HepG2 (cell line): ENCODE measurements around the gene MTUS2.

Experiments used
- KAT2B ChIP-seq: fragments of 150-350 bp; IDR thresholded peaks from 2 replicates; pipeline ENCODE4 v1.6.1; 2014; ENCODE audit warnings: low read depth, low read length, borderline replicate concordance
- MAFG ChIP-seq: sonication (generic); formaldehyde crosslinking; IDR thresholded peaks from 2 replicates; pipeline ENCODE4 v1.5.1; 2020; ENCODE audit warnings: mild to moderate bottlenecking, missing genetic modification reagents
- MAX ChIP-seq: IDR thresholded peaks from 2 replicates; pipeline ENCODE4 v1.6.1; 2012; ENCODE audit warnings: inconsistent platforms
- MEIS1 ChIP-seq: sonication (generic); formaldehyde crosslinking; IDR thresholded peaks from 2 replicates; pipeline ENCODE4 v1.9.0; 2021; ENCODE audit warnings: mild to moderate bottlenecking, missing genetic modification reagents, moderate library complexity, borderline replicate concordance
- NCOR1 ChIP-seq: fragments of 200-600 bp; sonication (generic); IDR thresholded peaks from 2 replicates; pipeline ENCODE4 v1.7.0; 2017; ENCODE audit warnings: antibody characterized with exemption, low read length, borderline replicate concordance
- POLR2A ChIP-seq, 2 experiments: IDR thresholded peaks; 2 replicates each; pipeline ENCODE4 v1.6.1; 2011; ENCODE audit warnings: low read depth in 2 of 2, low read length in 2 of 2, mild to moderate bottlenecking in 1 of 2, moderate library complexity in 1 of 2; ENCODE audit not compliant: insufficient read depth in 1 of 2
- RAD21 ChIP-seq: fragments of 450-650 bp; formaldehyde crosslinking; IDR thresholded peaks from 2 replicates; pipeline ENCODE4 v1.5.0; 2020; ENCODE audit warnings: mild to moderate bottlenecking
- TEAD2 ChIP-seq: sonication (generic); formaldehyde crosslinking; IDR thresholded peaks from 2 replicates; pipeline ENCODE4 v1.9.0; 2021; ENCODE audit warnings: missing genetic modification reagents
- ZNF33B ChIP-seq: sonication (generic); formaldehyde crosslinking; IDR thresholded peaks from 2 replicates; pipeline ENCODE4 v1.5.1; 2020; ENCODE audit warnings: mild to moderate bottlenecking, missing genetic modification reagents

- TF ChIP-seq NCOR1 = no peak
- no peak for TF ChIP-seq MEIS1 (CRISPR knock-in tag)
- no peak for TF ChIP-seq RAD21
- no peak for TF ChIP-seq MAFG
- no peak for TF ChIP-seq POLR2A (IDR thresholded peaks at IDR 0.05; ENCODE audit: insufficient read depth in 1 of 2, low read depth in 2 of 2, low read length in 2 of 2)
- TF ChIP-seq MAX = no peak
- TF ChIP-seq KAT2B = no peak
- TF ChIP-seq TEAD2 = no peak
- no peak for TF ChIP-seq ZNF33B
Measured at GRCh38 chr13:29129616-29130015, 309.5 kb downstream of the MTUS2 start.
